LNCaP clone FGC (cell line): ENCODE data around the gene IL3.
"Not testable (repeated sequence)": the region's sequence is repeated elsewhere in the genome, so short reads cannot be mapped to it uniquely, and the experiment has no call there.

ENCODE experiments used
- DNase-seq: peaks from one replicate; pipeline ENCODE4 v3.0.0-alpha.2; 2011; ENCODE audit warnings: low read depth
- H3K4me3 ChIP-seq: 2 replicates; pipeline ENCODE4 v1.5.1; 2011; ENCODE audit warnings: mild to moderate bottlenecking, low read depth, low read length, control low read depth
- CTCF ChIP-seq: IDR thresholded peaks from 2 replicates; pipeline ENCODE4 v1.5.1; 2012; ENCODE audit warnings: mild to moderate bottlenecking; ENCODE audit not compliant: control insufficient read depth, insufficient read depth; ENCODE audit errors: extremely low read depth

IL3 gene

DNA sequence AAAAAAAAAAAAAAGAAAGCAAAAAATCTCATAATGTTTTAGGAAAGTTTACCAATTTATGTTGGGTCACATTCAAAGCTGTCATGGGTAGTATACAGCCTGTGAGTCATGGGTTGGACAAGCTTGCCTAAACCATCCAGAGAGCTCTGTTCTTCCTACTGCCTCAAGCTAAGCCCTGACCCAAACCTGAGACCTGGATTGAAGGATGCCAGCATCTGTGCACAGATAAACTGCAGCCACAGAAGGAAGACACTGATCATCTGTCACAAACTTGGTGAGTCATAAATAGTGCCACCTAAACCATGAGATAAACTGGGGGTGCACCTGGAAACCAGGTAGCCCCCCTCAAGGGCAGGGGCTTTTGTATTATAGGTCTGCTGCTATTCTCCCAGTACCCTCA lies 44.1 kb downstream of the IL3 start:
- H3K4me3 ChIP-seq, result no peak overlapping the region
- TF ChIP-seq CTCF, result no peak
- DNase-seq, result no peak

- no peak for TF ChIP-seq CTCF
- DNase-seq, result no peak
- no peak overlapping the region for H3K4me3 ChIP-seq
These were observed 45.2 kb downstream of the IL3 start for GRCh38 chr5:132105688-132106087.

DNA sequence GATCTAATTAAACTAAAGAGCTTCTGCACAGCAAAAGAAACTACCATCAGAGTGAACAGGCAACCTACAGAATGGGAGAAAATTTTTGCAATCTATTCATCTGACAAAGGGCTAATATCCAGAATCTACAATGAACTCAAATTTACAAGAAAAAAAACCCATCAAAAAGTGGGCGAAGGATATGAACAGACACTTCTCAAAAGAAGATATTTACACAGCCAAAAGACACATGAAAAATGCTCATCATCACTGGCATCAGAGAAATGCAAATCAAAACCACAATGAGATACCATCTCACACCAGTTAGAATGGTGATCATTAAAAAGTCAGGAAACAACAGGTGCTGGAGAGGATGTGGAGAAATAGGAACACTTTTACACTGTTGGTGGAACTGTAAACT lies 48.0 kb downstream of the IL3 start:
- DNase-seq, H3K4me3 ChIP-seq: not testable (repeated sequence)

- H3K4me3 ChIP-seq, DNase-seq: not testable (repeated sequence)
These were observed 48.5 kb downstream of the IL3 start for GRCh38 chr5:132108957-132109356.

DNA sequence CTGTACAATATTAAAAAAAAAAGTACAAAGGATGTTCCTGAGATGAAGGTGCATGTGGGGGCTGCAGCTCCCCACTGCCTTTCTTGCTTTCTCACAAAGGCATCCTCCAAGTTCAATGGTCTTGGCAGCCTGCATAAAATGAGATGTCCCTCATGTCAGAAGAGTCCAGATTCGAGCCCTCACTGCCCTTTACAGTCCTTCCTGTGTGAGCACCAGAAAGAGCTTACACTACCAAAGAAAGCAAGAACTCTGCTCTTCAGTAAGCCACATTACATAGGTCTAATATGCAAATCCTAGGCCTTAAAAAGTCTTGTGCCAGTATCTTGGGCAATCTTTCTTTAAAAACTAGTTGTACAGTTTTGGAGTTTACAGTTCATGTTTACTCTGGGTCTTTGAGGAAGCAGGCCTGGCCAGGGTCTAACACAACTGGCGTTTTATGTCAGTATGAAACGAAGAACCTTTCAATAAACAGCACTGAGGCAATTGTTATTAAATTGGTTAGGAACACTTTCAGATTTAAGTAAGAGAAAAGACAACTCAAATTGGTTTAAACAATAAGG lies 49.1 kb downstream of the IL3 start:
- TF ChIP-seq CTCF, result no peak
- no peak for DNase-seq
- no peak overlapping the region for H3K4me3 ChIP-seq

DNA sequence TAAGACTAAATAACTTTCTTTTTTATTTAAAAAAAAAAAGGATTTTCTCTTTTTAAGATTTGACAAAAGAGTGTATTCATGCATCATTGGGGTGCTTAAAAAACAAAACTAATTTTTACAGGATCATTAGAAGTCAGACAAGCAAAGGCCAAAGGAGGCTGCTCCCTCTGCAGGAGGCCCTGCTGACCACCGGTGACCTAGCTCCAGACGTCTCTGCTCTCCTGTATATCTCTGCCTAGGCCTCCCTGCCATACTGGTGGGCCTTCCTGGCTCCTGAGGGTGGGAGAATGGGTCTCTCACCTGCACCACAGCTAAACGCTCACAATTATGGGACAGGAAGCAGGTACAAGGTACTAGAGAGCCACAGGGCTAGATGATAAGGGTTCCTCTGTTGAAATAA lies 49.7 kb downstream of the IL3 start:
- no peak overlapping the region for H3K4me3 ChIP-seq
- DNase-seq, result no peak
- no peak for TF ChIP-seq CTCF

DNA sequence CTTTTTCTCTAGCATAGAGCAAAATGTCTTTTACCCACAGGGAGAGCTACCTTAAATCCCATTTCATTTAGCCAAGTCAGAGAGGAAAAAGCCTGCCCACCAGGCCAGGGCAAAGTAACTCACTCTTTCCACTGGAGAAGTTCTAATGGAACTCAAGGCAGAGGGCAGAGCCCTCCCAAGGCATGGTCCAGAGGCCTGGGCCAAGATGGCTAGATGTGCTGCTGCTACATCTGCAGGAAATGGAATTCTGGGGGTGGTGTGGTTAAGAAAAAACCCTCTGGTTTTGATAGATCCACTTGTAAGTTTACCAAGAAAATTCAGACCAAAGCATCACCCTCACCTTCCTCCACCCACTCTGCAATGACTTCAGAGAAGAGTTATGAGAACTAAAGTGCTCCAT lies 50.5 kb downstream of the IL3 start:
- DNase-seq, result no peak
- no peak overlapping the region for H3K4me3 ChIP-seq
- no peak for TF ChIP-seq CTCF

- DNase-seq, result no peak
- no peak for TF ChIP-seq CTCF
- H3K4me3 ChIP-seq, result no peak overlapping the region
These were observed 51.7 kb downstream of the IL3 start for GRCh38 chr5:132112111-132112510.
